GM19328 (cell line): Measurements from ENCODE around the gene LRCH1.
A peak's percentile ranks its signal among the peaks of the same experiment; 100 is the strongest.

Source experiments
- ATAC-seq: cut with Tn5 transposase; IDR thresholded peaks from one replicate; pipeline ENCODE4 v1.9.1; 2021; ENCODE audit warnings: mild to moderate bottlenecking, moderate library complexity; ENCODE audit not compliant: unreplicated experiment

The LRCH1 gene

DNA sequence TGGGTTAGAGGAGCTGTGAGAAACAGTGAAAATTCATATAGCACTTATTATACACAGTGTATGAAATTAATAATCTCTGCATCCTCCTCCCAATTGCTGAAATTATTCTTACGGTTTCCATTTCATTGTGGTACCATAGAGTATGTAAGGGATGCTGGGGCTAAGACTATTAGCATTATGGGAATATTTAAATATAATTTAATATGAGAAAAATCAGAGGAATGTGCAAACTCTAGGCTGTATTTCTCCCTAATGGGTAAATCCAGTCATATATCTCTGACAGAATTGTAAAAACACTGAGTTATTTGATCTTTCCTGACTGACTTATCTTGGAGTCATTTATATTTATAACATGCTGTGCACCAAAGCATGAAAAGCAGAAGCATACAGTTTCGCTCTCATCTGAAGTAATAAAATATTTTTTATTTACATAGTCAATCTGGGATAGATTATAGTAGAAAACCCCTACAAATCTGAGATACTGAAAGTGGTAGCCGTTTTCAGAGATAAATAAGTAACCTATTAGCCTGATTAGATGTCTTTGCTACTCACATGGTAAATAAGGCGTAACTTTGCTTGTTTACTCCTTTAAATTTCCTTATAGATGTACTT lies 34.9 kb downstream of the LRCH1 start:
- ATAC-seq: peak; percentile 49

DNA sequence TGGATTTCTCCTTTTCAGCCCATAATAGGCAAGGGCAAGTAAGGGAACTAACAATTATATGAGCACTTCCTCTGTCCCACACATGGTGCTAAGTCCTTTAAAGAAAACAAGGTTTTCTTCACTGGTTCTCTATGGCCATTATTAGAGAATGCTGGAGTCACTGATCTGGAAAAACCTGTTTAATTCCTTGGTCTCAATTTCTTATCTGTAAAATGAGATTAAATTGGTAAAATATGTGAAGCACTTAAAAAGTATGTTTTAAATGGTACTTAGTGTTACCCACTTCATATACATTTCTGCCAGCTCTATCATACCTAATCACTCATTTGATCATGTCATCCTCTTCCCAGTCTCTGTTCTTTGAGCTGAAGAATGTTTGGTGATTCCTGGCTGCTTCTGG lies 39.4 kb downstream of the LRCH1 start:
- no peak for ATAC-seq

DNA sequence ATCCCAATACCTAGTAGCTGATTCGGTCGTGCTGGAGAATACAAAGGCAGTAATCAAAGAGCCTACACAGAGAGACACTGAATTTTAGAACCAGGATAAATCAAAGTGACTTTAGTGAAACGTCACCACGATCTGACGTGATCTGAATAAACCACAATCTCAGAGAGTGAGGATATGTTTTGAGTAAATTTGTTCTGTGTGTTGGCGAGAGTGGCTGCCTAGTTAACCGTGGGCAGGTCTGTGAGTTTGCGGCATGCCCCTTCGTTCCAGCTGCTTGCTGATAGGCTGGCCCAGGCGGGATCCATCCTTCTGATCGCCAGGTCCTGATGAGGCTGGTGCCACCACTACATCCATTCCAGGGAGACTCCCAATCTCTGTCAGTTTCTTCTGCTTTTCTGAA lies 40.4 kb downstream of the LRCH1 start:
- no peak for ATAC-seq

DNA sequence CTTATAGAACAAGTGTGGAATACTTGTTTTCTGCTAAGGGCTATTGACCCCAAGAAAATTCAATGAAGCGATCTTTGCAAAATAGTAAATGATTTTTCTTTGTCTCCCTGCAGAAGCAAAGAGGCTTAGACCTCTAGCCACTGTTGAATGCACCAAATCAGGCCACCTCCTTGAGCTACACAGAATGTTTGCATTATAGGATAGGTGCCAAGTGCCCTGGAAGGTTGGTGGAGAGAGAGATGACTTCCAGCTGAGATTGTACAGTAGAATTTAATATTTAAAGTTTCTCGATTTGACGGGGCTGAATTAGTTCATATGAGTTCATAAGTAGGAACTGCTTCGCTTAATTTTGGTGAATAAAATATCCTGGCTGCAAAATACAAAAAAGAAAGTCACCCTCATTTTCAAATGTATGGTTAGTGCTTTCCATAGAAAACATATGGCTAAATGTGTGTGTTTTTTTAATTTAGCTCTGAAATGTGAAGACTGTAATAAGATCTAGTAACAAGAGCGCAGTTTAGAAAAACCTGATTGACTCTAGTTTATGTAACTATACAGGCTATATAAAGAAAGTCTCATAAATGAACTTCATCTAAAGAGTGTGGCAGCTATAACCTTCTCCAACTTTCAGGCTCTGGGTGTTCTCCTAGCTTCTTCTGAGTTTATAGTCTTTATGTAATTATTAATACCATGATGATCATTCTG lies 41.6 kb downstream of the LRCH1 start:
- no peak for ATAC-seq

DNA sequence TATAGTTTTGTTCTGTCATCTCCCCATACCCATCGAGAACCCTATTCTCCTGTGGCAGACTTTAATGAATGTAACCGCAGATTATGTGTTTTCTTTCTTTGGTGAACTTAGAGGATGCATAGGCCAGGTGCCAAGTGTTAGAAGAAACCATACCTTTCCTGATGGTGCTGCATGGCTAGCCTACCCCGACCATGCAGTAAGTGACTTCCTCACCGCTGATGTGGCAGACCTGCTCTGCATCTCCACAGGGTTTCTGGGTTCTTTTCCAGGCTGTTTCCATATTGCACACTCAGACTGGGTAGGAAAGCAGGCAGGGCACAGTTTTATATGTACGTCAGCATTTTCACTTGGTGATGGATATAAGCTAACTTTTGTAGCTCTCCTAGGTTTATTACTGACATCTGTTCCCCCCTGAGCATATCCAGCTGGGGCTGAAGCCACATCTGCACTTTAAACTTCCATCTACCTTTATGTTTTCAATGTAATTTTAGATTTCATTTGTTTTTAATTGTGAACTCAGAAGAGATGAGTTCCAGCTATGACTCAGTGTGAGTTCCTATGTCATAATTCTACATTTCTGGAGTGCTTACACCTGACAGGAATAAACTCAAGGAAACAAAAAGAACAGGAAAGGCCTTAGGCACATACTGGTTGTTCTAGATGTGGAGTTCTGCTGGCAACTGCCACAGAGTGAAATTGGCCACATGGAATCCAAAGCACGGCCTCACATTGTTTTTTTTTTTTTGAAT lies 42.3 kb downstream of the LRCH1 start:
- ATAC-seq: no peak

DNA sequence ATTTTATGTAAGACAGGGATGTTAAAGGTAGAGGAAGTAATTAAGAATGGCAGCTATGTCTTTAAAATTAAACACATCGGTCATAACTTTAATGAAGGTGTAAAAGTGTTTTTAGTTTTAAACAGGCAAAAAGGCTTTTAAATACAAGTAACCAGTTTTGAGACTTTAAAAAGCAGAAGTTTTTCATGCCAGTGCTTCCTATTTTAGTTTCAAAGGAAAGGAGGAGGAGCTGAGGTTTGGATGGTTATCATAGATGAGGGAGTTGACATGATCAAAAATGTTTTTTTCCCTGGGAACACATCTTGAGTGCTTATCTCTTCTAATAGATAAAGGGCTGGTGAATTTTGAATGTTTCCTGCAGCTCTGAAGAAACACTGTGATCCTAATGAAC lies 42.9 kb downstream of the LRCH1 start:
- ATAC-seq: no peak

DNA sequence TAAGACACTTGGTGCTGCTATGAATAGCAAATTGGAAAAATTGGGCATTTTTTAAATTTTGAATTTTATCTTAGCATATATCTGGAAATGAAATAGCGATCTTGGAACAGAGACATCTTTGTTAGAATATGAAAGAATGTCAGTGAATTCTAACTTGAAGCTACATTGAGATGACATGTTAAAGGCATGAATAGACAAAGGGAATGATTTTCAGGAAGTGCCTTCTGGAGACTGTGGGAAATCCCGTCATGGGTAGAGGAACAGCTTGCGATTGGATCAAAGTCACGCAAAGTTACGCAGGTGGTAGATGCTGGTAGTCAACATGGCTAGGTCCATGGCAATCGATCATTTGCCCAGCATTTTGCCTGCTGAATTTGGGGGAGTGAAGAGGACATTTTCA lies 43.5 kb downstream of the LRCH1 start:
- no peak for ATAC-seq

DNA sequence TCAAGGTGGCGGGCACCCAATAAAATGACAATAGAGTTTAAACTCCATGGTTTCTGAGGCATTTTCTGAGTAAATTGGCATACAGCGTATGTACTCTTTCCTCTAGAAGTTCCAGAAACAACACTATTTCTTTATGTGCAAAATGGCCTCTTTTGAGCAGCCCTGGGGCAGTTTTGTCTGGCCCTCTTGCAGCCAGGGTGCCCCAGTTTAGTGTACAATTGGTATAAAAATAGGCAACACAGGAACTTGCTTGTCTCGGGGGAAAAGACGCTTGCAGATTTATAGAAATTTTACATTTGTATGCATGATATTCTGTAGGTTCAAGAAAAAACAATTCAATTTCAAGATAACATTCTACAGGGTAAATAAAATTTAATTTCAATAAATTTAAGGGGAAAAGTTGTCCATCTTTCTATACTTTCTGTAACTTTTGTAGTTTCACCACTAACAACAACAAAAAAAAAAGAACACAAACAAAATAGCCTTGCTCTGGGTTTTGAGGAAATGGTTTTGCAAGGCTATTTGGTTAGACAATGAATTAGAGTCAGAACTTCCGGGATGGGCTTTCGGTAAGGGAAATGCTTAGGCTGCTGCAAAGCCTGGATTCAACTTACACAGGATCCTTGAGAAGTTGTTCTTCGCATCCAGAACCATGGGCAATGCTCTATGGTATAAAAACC lies 45.3 kb downstream of the LRCH1 start:
- ATAC-seq: peak; percentile 38

DNA sequence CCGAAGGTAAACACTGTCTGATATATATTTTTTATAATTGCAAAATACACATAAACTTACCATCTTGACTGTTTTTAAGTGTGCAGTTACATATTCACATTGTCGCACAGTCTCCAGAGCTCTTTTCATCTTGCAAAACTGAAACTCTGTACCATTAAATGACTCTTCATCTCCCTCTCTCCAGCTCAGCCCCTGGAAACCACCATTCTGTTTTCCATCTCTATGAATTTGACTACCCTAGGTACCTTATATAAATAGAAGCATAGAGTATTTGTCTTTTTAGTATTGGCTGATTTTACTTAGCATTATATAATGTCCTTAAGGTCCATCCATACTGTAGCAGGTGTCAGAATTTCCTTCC lies 45.8 kb downstream of the LRCH1 start:
- ATAC-seq: peak; percentile 19

DNA sequence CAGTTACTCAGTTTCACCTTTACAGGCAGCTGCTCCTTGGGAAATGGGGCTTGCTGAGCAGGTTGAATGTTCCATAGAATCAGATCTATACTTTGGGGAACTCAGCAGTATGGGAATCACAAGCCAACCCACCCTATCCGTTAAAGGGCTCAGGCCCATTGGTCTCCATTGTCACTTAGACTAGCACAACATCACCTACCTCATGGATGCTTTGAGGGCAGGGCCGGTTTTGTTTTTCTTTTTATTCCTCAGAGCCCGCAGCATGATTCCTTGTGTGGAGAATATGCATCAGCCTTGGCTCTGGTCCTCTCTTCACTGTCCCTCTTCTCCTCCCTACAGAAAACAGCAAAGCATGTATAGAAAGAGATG lies 48.0 kb downstream of the LRCH1 start:
- no peak for ATAC-seq

DNA sequence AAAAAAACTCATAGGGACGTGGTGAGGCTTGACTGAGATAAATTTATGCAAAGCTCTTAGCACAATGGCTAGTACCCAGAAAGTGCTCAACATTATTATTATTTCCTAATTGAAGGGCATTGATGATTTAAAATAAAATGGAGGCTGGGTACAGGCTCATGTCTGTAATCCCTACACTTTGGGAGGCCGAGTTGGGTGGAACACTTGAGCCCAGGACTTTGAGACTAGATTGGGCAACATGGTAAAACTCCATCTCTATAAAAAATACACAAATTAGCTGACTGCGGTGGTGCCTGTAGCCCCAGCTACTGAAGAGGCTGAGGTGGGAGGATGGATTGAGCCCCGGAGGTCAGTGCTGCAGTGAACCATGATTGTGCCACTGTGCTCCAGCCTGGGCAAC lies 49.6 kb downstream of the LRCH1 start:
- ATAC-seq: no peak

DNA sequence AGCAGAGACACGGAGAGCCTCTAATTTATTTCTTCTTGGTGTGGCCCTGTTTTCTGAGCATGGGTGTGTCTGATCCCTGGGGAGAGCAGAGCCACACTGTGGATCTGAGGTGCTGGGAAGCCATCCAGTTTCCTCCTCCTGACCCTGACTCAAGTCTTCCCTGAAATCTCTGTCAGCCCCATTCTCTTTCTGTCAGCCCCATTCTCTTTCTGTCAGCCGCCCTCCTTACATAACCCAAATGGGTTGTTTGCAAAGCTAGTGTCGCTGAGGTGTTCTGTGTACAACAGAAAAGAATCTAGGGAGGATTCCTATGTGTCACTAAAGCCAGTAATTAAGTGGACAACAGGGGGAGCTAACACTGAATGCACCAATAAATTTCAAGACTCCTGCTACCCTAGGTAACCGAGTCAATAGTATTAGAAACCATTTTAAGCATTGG lies 50.2 kb downstream of the LRCH1 start:
- ATAC-seq: no peak

DNA sequence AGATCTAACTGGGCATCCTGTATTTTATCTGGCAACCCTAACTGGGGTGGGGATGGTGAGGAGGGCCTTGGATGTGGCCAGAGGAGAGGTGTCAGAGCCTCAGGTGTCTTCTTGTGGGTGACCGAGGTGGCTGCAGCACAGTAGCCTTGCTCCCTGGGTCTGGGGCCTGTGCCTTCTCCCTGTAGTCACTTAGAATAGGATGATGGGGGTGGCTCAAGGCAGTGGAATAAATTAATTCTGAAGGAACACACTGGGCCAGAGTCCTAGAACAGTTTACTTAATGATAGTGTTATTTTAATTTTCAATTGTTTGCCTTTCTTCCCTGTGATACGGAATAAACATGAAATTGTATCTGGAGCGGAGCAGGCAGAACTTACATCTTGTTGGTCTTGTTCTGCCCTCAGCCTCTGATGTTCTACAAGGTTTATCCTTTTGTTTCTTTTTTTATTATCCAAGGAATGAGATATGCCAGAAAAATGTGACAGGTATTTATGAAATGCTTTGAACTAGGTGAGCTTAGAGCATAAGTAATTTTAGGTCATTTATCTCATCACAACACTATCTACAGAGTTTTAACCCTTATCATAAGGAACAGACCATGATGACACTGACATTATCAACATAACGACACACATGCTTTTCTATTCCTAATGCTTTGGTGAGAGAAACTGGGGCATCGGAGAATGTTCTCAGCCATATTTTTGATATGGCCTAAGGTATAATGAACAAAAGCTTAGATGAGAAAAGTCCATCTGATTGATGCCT lies 51.4 kb downstream of the LRCH1 start:
- ATAC-seq: no peak

DNA sequence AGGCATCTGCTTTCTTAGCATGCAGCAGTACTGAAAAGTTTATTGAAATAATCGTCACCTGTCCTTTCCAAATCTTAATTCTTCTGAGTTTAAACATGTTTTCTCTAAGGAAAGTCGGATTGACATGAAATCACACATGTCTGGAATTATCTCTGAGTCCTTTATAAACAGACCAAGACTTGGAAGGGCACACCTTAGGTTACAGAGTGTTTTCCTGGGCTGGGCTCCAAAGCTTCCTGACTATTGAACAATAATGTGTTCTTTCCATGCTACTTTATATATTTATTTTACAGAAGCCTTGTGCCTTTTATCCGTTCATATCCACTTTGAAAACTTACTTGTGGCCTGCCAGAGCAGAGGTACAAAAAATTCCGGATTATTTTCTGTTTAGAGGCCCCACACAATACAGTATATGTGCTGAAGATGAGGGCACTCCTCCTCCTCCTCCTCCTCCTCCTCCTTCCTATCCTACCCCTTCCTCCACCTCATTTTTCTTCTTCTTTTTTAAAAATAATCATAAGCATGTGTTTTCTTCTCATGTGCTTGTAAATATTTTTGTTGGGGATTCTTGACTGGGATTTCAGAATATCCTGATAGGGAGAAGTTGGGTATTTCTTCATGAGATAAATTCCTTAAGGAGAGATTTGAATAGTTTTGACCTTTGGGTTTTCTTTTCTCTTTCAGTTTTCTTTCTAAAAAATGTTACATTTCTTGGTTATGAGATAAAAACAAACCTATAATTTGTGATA lies 52.3 kb downstream of the LRCH1 start:
- ATAC-seq: no peak

DNA sequence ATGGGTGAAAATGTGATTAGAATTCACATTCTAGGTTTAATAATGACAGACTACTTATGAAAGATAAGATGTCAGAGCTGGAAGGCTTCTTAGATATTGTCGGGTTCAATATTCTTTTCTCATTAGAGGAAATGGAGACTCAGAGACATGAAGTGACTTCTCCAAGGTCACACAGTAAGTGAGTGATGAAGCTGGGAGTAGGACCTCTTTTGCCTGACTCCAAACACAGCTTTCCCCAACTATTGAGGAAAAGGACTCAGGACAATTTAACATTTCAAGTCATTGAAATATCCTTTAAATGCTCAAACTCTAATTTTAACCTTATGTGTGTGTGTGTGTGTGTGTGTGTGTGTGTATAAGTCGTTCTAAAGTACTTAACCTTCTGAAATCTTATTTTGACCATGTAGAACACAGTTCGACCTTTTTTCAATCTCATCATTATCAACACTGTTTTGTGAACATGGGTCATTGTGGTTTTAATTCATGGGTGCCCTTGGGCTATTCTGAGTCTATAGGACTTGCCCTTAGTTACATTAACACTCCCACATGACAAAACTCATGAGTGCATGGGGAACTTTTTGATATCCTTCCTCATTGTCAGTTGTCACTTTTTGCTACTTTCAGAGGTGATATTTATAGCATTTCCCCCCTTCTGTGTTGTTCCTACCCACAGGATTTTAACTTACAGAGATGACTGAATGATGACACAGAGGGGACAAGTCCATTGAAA lies 53.0 kb downstream of the LRCH1 start:
- peak; percentile 41 for ATAC-seq

DNA sequence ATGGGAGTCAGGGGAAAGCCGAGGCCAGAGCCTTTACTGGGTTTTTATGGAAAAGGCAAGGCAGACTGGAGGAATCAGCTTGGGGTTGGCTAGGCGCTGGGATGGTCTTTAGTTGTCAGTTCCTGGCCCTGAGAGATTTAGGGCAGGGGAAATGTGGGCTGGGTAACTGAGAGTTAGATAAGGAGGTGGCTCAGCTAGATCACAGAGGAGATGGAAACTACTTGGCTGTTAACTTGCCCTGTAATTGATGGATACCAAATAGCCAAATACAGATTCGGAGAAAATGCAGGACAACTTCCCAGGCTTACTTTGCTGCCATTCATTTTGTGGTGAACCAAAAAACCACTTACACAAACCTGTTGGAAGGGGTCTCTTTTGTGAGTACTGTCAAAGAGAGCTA lies 54.0 kb downstream of the LRCH1 start:
- no peak for ATAC-seq

DNA sequence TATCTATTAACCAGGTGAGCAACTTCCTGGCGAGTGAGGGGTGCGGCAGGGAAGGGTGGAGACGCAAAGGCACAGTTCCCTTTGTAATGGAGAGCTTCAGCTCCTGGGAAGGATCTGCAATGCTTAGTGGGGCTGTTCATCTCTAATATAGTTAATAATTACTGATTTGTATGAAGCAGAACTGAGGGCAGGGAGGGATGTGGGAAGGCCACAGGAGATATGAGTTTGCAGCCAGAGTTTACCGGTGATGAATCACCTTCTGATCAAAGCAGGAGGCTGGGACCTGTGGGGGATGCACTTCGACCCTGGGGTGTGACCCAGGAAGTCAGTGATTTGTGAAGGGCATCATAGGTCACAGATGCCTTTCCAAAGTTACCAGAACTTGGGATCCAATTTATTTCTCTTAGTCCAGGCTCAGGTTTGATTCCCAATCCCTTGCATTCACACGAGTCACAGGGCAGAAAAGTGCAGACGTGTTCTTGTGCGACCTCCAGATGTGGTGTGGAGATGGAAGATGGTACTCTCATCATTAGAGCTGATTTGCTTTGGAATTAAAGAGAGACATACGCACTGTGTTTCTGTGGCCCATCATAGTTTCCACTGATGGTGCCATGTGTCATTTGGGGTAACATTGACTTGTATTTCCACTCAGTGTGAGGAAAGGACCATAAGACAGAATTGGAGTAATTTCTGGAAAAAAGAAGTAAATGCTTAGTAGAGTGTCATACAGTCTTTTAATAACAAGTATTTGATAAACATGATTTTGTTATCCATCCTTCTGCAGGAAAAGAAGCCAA lies 55.0 kb downstream of the LRCH1 start:
- no peak for ATAC-seq

DNA sequence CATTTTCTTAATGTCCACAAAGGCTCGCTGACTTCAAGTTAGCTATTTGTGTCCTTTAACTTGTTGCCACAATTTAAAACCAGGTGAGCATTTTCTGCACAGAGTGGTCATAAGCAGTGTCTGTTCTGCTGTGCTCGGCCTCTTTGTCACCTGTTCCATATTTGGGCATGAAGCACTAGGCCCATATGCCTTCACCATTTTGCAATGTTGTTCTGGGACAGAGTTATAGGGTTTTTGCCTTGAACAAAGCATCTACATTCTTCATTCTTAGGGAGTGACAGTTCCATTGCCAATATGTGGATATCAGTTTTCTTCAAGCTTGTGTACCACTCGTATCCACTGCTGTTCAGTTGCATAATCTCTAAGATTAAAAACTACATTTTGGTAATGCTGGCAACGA lies 56.1 kb downstream of the LRCH1 start:
- ATAC-seq: no peak

DNA sequence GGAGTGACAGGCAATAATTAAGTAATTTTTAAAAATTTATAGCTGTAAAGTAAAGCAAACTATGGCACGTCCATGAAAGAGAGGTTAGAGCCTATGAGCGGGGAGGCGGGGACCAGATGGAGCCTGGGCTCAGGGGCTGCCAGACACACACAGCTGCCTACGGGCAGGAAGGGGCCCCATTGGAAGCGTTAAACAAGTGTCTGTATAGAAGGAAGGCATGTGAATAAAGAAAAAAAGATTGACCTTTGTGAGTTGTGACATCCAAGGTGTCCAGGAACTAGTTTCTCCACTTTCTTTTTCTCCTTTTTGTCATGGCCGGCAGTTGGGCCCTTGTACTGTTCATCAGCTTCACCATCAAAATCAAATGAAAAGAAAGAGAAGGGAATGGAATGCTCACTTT lies 56.8 kb downstream of the LRCH1 start:
- no peak for ATAC-seq
